ENCODE data around the gene URB2. TPM values are rescaled to one million over a fixed set of nuclear protein-coding genes. Genes with fewer than 3 reads are reported as not detected.

URB2 gene
- total RNA-seq, 3 donors from 2014 or later (not counting 1 experiment from before 2014, with no cell fraction given) = 5.5 to 10.4 (median 9.8) TPM

DNA sequence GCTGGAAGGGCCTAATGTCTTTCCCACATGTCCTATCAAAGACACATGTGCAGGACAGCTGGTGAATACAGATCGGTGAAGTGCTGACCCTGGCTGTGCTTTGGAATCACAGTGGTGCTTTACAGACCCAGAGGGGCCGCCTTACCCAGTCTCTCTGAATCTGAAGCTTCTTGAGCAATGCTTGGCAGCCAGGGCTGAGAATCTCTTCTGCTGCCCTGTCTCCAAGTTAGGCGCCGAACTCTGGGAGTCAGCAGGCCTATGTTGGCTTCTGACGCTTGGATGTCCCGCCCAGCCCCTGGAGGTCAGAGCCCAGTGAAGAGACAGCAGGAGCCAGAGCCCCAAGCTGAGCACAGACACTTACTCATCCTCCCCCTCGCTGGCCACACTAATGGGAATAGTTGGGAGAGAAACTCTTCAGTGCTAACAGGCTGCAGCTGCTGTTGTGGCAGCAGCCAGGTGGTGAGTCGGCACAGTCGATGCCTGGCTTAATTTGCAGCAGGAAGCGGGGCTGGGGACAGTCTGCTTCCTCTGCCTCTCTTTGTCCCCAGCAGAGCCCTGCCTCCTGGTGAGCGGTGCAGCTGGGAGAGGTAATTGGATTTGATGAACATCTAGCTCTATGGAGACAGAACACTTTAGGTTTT lies 68.1 kb downstream of the URB2 start:
- 59% methylated on average over 11 of the region's 11 CpGs for WGBS (ENCODE audit: insufficient coverage)
- Mint-ChIP-seq H3K4me1 (peaks cover 21 to 22% of the 10 kb centered on the region in 2 donors), H3K4me3 (no peak overlapping the region), H3K36me3 (no peaks in the 10 kb centered on the region), H3K27ac (no peak overlapping the region), H3K9me3 (no peaks in the 10 kb centered on the region), H3K27me3 (ENCODE audit: low read depth in 2 of 2) (peaks cover 12 to 35% of the 10 kb centered on the region in 2 donors)
- ATAC-seq (no peak), DNase-seq (no peak)
- no peak overlapping the region for H3K4me3 ChIP-seq (ENCODE audit: low read length)
- H3K36me3 ChIP-seq (ENCODE audit: control insufficient read depth, insufficient read depth, low read length) = no peaks in the 10 kb centered on the region
- TF ChIP-seq, protein P1, sequence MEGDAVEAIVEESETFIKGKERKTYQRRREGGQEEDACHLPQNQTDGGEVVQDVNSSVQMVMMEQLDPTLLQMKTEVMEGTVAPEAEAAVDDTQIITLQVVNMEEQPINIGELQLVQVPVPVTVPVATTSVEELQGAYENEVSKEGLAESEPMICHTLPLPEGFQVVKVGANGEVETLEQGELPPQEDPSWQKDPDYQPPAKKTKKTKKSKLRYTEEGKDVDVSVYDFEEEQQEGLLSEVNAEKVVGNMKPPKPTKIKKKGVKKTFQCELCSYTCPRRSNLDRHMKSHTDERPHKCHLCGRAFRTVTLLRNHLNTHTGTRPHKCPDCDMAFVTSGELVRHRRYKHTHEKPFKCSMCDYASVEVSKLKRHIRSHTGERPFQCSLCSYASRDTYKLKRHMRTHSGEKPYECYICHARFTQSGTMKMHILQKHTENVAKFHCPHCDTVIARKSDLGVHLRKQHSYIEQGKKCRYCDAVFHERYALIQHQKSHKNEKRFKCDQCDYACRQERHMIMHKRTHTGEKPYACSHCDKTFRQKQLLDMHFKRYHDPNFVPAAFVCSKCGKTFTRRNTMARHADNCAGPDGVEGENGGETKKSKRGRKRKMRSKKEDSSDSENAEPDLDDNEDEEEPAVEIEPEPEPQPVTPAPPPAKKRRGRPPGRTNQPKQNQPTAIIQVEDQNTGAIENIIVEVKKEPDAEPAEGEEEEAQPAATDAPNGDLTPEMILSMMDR (IDR thresholded peaks at IDR 0.05) = no peak
- intact Hi-C loops (cut with micrococcal nuclease) = no loop called here
- peaks cover 19% of the 10 kb centered on the region for H3K4me1 ChIP-seq (ENCODE audit: control insufficient read depth, insufficient read depth, low read length)
- no peaks in the 10 kb centered on the region for H3K9me3 ChIP-seq (ENCODE audit: control insufficient read depth, insufficient read depth, low read length)
- no peak overlapping the region for H3K27ac ChIP-seq (ENCODE audit: low read length)
- H3K27me3 ChIP-seq (ENCODE audit: control insufficient read depth, insufficient read depth, low read length) = peaks cover 2% of the 10 kb centered on the region

DNA sequence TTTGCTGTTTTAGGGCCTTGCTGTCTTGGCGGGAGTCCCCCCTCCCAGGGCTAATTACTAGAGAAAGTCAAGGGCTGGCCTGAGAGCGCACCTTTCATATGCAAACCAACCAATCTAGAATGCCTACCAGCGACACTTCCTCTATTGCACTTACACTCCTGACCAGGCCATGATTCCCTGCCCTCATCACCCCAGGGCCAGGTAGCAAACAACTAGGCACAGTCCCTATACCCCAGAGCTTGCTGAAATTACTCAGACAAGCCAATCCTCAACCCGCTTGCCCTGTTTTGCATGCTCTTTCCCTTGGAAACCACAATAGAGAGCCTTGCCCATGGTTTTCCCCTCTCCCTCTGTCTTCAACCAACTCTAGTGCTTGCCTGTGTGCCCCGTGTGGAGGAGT lies 70.3 kb downstream of the URB2 start:
- 86% methylated on average over 5 of the region's 5 CpGs for WGBS (ENCODE audit: insufficient coverage)
- Histone ChIP-seq H3K9me3 (ENCODE audit: control insufficient read depth, insufficient read depth, low read length) (no peaks in the 10 kb centered on the region), H3K27me3 (ENCODE audit: control insufficient read depth, insufficient read depth, low read length) (peaks cover 2% of the 10 kb centered on the region), H3K4me3 (ENCODE audit: low read length) (no peak overlapping the region), H3K36me3 (ENCODE audit: control insufficient read depth, insufficient read depth, low read length) (no peaks in the 10 kb centered on the region), H3K4me1 (ENCODE audit: control insufficient read depth, insufficient read depth, low read length) (peaks cover 17% of the 10 kb centered on the region), H3K27ac (ENCODE audit: low read length) (no peak overlapping the region)
- TF ChIP-seq, protein P1 (IDR thresholded peaks at IDR 0.05) = no peak
- Mint-ChIP-seq H3K27me3 (ENCODE audit: low read depth in 2 of 2) (peaks cover 13 to 41% of the 10 kb centered on the region in 2 donors), H3K4me1 (peaks cover 15% of the 10 kb centered on the region in 2 donors), H3K27ac (no peak overlapping the region), H3K4me3 (no peak overlapping the region), H3K9me3 (no peaks in the 10 kb centered on the region), H3K36me3 (no peaks in the 10 kb centered on the region)
- intact Hi-C loops (cut with micrococcal nuclease) = no loop called here
- DNase-seq (no peak), ATAC-seq (no peak)

DNA sequence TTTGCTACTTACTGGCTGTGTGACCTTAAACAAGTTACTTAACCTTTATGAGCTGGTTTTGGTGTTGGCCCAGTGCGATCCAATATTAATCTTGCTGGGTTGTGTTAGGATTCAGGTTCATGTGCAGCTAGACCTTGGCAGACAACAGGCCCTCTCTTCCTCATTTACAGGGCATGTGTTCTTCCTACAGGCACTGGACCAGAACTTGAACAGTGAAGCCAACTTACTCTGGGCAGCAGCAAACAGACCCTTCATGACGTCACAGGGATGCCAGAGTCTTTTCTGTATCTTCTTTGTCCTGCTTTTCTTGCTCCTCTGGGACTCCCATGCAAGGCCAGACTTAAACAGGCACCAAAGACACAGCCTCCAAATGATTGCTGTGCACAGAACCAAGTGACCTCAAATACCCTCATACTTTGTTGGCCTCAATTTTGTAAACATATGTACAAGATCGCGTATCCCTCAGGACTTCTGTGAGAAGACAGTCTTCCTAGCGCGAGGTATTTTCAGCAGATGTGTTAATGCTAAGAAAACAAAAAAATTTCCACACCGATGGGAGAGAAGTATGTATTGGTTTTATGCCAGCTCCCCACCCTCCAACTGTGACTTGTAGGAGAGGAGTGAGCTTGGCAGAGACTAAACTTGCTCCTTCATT lies 73.7 kb downstream of the URB2 start:
- Histone ChIP-seq H3K27ac (ENCODE audit: low read length) (no peak overlapping the region), H3K9me3 (ENCODE audit: control insufficient read depth, insufficient read depth, low read length) (no peaks in the 10 kb centered on the region), H3K36me3 (ENCODE audit: control insufficient read depth, insufficient read depth, low read length) (no peaks in the 10 kb centered on the region), H3K27me3 (ENCODE audit: control insufficient read depth, insufficient read depth, low read length) (no peaks in the 10 kb centered on the region), H3K4me1 (ENCODE audit: control insufficient read depth, insufficient read depth, low read length) (no peaks in the 10 kb centered on the region), H3K4me3 (ENCODE audit: low read length) (no peak overlapping the region)
- DNase-seq = no peak
- Mint-ChIP-seq H3K9me3 (no peaks in the 10 kb centered on the region), H3K4me1 (no peaks in the 10 kb centered on the region), H3K4me3 (no peak overlapping the region), H3K36me3 (no peaks in the 10 kb centered on the region), H3K27ac (no peak overlapping the region), H3K27me3 (ENCODE audit: low read depth in 2 of 2) (peaks cover 15 to 28% of the 10 kb centered on the region in 2 donors)
- 77% methylated on average over 7 of the region's 7 CpGs for WGBS (ENCODE audit: insufficient coverage)
- TF ChIP-seq, protein P1 (IDR thresholded peaks at IDR 0.05) = no peak
- intact Hi-C loops (cut with micrococcal nuclease) = no loop called here
- ATAC-seq = no peak

All from natural killer cell (primary cell).